ENCODE results near the gene VTN.

The VTN gene

DNA sequence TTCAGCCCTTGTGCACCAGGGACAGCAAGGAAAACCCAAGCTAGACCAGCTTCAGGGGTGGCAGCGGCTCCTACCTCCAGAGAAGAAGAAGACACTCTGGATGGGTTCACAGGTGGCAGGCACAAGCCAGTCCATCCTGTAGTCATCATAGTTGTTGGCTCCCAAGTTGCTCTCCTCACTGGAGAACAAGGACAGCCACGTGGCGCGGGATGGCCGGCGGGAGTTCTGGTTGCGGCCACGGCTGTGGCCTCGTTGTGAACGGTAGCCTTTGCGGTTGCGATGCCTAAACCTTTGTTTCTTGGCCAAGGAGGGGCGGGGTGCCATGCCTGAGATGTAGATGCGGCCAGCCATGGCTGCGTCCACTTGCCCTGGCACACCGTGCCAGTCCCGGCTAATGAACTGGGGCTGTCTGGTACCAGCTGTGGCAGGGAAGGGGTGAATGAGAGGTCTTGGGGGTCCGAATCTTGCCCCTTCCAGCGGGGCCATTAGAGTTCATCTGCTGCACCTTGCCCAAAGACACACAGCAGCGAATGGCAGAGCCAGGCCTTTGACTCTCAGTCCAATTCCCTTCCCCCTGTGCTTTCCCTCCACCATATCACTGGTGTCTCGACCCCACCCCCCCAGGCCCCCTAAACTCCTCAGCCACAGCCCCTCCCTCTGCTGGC, 2.3 kb downstream of the VTN start:
- no peak for DNase-seq

DNA sequence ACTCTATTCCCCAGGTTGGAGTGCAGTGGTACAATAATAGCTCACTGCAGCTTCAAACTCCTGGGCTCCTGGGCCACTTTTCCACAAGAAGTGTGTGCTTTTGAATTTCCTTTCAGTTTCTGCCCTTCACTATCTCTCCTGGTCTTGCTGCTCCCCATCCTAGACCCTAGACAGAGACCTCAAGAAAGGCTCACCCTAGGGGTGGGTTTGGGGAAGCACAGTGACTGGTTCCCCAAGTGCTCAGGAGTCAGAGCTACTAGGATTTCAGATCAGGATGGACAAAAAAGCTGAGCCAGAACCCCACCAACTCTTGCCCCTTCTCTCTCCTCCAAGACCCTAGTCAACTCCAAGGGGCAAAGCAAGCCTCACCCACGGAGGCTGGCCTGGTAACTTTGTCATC, 3.5 kb downstream of the VTN start:
- no peak for DNase-seq

DNA sequence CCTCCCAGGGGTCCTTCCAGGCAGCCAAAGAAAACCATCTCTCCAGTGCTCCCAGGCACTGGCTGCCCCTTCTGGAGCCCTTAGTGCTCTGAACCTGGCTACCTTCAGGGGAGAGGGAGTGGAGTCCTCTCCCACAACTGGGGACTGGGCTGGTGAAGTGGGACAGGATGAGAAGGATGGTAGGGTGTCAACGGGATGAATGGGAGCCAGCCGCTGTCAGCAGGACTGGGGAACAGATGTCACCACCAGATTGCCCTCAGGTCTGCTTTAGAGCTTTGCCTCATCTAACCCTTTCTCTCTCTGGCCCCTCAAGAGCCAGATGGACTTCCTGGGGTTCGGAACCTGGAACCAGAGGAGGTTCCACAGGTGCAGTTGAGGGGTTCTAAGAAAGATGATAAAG, 4.6 kb downstream of the VTN start:
- DNase-seq, result no peak

DNA sequence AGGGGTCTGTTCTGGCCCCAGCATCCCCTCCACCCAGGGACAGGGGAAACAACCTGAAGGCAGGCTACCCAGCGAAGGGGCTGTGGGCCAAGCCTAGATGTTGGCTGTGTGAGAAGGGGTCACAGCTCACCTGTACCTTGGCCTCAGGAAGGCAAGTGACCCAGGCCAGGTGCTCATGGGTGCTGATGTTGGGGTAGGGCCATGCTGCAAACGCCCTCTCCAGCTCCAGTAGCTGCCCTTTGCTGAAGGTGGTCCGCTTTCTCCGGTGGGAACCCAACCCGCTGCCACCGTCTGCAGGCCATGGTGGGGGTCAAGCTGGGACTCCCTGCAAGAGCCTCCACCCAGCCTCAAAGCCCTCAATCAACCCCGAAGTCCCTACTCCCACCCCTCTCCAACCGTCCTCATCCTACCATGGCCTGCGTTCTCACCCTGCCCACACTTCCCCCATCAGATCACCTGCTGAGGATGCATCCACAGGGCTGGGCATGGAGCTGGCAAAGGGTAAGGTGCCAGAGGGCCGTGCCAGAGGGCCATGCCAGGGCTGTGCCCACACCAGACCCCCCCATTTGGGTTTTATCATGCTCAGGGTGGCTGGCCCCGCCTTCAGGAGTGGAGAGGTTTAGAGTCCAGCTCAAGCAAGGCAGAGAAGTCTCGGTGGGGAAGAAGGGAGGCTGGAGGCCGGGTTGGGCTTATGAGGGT, 5.3 kb downstream of the VTN start, which contains the start of gene SEBOX:
SEBOX (minus strand) TSS at position 535 of the 699 bp plus-strand sequence; CDS start at position 487, 48 bp downstream.
- DNase-seq, result no peak

DNA sequence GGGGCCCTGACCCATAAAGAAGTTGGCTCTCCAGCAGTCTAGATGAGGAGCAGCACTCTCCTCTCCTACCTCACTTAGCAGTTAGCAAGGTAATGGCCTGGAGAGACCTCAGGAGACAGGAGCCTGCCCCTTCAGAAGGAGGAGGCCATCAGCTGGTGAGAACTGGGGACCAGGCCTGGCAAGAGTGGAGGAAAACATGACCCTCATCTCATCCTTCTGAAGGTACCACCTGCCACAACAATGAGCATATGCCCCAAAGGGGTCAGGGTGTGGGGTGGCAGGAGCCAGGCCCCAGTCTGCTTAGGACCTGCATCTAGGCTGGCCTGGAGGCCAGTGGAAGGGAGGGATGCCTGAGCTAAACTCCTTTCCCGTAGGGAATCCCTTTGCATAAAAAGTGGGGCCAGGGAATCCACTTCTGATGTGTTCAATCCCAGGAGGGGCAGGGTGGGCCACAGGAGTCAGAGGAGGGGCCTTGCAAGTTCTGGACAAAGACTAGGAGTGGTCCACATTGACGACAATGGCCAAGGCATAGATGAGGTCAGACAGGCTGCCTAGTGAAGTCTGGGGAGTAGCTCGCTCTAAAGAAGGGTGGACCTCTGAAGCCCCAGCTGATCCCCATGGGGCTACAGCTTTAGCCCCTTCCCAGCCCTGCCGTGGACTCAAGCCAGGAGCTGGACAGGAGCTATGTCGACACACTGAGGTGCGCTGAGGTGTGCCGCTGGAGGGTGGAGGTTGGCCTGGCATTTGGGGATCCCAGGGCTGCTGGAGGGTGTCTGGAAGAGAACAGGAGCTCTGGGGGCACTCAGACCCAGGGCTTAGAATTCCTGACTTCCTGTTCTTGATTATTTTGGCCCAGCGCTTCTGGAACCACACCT, 6.1 kb downstream of the VTN start:
- no peak for DNase-seq

DNA sequence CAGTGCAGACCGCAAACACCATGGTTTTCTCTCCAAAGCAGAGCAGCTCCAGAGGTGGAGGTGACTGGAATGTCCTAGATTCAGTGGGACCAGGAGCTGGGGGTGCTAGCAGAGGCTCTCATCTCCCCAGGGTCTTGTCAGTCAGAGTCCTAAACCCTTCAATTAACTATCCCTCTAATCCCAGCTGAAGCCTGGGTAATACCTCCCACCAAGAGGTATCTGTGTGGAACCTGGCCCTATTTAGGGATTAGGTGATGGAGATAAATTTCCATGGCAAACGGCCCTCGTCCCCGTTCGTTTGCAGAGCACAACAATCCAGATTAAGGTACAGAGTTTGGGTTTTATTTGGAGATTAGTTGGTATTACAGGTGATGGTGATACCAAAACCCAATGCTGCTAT, 6.9 kb downstream of the VTN start:
- DNase-seq, result no peak

DNA sequence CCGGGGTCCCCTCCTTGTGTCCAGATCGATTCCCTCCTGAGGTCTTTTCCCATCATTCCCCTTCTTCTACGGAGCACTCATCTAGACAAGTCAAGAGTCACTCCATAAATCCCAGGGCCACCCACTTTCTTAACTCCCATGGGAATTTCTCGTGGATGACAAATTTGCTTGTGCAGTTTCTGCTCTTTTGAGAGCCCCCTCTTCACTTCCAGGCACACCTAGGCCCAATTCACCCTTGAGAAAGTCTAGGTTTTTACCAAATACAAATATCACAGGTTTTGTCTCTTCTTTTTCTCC, 12.3 kb downstream of the VTN start:
- DNase-seq, result peak in 1 of 2 experiments; percentile 35

DNA sequence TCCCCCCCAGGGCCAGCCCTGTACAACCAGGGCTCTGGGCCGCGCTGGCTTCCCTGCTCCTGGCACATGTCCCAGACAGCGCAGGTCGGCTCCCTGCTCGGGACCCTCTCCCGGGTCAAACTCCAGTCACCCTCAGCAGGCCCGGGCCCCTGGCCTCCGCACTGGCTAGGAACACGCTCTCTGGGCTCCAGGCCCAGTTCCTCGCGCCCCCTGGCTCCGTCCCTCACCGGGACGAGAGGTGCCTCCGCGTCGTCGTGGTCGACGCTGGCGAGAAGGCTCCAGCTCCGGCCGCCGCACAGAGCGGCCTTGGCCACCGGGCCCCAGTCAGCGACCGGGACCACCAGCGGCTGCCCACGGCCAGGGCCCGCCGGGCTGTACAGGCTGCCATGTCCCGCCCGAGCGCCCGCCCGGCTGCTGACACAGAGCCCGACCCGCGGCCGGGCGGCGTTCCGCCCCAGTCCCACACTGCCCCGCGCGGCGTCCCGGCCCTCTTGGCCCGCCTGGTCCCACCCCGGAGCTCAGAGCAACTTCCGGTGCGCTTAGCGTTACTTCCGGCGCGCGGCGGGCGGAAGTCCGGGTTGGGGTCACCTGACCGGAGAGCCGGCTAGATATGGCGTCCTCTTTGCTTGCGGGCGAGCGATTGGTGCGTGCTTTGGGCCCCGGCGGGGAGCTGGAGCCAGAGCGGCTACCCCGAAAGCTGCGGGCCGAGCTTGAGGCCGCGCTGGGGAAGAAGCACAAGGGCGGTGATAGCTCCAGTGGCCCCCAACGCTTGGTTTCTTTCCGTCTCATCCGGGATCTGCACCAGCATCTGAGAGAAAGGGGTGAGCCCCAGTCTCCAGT, 12.8 kb downstream of the VTN start, which contains the start of gene POLDIP2:
POLDIP2 (minus strand) TSS at position 467 of the 840 bp plus-strand sequence; CDS start at position 388, 79 bp downstream.
- DNase-seq, result peak; percentile 87 to 99

DNA sequence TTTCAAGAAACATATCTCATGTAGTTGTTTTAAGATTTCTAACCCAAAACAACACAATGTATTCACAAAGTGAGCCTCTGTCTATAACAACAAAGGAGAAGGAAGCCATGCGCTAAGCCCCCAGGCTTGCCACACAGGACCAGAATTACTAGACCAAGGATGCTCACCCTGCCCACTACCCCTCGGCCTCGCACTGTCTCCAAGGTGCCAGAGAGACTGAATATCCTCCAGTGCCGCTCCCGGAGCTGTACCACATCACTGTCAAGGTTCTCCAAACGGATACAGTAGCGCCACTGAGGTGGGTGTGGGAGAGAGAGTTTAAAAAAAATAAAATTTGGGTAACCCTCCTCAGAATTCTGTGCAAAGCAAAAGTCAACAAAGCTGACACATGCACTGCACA, 19.8 kb downstream of the VTN start:
- DNase-seq, result no peak

DNA sequence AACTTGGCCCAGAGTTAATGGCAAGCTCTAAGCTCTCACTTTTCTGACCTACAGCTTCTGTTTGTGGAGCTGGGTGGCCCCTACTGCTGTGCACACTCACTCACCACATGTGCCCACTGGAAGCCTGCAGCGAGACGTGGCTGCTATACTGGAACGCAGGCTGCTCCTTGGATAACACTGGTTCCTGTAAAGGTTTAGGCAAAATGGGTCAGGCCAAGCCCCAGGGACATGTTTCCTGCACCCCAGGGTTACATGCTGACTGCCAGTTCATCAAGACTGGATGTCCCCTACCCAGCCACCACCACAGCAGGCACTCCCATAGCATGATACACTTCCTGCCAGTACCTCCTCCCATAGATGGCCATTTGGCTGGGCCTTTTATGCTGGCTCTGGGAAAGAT, 21.1 kb downstream of the VTN start:
- DNase-seq, result no peak

DNA sequence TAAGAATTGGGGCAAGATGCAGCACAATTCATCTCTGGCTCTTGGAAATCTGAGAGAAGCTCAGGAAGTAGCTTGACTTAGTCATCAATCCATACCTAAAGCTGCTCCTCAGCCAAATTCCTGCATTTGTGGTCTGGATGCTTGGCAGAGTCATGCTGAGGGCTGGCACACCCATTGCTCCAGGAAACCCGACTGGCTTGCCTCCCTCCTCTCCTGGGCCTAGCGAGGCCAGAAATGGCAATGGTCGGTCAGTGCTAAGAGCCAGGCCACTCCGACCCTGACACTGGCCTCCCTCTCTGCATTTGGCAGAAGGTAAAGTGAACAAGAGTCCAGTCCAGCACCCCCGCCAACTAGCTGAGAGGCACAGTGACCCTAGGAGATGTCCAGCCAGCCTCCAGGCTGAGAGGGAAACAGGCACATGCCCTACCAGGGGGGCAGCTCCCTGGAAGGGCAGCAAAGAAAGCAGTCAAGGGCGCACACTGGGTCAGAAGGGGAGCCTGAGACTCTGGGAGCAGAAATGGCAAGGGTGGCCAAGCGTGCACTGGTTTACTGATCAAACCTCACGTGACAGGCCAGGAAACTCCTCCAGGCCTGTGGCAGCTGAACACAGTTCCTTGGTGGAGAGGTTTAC, 22.7 kb downstream of the VTN start:
- no peak for DNase-seq

DNA sequence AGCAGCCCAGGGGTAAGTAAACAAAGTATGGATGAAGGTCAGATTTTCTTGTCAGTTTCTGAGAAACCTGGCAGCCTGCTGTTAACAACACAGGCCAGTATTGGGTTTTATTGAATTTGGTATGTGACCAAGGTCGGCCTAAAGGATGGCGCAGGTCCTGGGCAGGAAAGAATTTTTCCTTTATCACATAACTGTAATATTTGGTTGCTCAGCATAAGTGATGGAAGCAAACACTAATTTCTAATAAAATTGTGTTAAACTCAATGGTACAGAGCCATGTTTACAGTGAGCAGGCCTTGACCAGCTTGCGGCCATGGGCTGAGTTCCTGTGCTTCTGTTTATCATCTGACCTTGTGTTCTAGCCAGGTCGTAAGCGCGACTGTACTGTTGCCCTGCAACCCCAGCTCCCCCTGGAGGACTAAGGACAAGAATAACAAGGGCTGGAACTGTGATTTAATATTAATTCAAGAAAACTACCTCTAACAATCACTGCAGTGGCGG, 23.3 kb downstream of the VTN start:
- DNase-seq, result no peak

DNA sequence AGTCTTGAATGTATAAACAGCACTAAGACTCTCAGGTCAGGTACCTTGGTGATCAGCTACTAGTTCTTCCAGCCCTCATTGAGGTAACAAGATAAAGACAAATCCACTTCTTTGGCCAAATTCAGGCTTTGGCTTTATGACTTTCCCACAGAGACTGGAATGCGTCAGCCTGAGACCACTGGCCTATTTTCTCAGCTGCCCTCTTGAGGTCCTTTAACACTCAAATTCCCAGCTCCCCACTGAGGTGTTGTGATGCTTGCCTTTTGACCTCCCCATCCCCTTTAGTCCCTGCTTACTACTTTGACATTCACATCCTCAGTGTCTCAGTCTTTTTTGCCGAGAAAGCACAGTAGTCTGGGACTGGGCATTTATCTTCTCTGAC, 23.9 kb downstream of the VTN start:
- DNase-seq, result no peak

DNA sequence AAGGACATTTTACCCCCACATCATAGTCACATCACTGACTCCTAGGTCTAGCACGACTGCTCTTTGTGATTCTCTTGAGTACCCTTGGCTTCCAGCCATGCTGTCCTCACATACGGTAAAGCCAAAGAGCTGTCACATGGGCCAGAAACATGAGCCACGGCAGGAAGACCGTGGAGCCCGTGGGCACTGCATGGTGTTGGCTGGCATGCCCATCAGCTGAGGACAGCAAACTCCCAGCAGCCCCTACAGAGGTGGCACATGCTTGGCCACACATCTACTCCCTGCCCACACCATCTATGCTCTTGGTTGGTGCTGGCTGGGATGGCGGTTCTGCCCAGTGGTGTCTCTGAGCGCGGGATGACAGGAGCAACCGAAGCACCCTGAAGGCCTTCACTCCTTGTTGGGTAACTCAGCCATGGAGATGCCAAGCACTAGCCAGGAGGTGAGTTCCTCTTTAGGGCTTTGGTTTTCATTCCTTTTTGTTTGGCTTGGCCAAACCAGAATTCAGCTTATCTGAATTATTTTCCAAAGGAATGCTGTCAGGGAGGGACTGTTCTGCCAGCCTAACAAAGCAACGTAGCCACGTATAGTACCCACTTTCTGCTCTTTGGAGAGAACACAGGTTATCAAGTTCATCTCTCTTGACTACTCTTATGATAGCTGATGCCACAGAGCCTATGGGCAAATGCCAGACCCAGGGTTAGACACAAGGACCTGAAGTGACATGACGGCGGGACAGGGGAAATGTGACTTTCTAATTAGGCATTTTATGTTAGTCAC, 24.5 kb downstream of the VTN start:
- DNase-seq, result no peak

DNA sequence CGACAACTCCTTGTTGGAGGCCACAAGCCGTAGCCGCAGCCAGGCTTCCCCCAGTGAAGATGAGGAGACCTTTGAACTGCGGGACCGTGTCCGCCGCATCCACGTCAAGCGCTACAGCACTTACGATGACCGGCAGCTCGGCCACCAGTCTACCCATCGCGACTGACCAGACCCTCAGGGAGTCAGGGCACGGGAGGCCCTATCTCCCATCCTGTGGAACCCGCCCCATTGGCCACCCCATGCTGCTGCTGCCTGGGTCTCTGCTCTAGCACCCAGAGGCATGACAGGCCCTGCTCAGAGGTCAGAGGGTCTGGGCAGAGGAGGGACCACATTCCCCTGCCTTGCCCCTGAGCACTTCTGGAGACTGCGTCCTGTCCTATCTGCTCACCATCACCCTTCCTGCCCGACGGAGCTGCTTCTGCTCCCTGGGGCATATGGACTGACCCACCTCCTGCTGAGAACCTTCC, 25.6 kb downstream of the VTN start:
- DNase-seq, result no peak

DNA sequence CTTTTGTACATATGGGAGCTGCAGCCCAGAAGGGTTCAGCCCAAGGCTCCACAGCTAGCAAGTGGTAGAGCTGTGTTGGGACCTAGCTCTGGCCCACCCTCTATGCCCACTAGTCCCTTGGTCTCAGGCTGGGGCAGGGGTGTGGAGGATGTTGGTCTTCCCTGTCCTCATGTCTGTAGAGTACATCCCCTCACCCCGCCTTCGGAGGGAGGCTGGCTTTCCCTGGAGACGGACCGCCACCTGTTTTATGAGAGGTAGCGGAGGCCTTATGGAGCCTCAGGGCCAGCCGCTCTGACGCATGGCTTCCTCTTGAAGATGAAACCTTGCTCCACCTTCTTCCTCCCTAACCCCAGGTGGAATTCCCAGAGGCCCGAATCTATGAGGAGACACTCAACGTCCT, 26.1 kb downstream of the VTN start:
- no peak for DNase-seq

DNA sequence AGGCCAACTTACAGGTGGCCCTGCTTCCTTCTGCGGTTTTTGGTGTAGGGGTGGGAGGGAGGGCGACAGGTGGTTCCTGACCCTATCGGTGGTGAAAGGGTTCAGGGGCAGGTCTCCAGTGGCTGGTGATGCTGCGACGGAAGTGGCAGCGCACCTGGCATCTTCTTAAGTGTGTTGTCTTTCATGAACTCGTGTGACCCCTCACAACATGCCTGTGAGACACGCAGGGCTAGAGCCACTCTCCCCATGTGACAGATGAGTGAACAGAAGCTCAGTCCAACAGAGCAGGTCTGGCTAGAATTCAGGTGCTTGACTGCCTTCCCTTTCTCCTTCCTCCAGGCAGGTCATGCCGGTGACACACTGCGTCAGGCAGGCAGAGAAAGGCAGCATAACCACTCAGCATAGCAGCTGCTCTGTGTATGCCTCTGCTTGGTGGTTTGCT, 26.6 kb downstream of the VTN start:
- DNase-seq, result no peak

DNA sequence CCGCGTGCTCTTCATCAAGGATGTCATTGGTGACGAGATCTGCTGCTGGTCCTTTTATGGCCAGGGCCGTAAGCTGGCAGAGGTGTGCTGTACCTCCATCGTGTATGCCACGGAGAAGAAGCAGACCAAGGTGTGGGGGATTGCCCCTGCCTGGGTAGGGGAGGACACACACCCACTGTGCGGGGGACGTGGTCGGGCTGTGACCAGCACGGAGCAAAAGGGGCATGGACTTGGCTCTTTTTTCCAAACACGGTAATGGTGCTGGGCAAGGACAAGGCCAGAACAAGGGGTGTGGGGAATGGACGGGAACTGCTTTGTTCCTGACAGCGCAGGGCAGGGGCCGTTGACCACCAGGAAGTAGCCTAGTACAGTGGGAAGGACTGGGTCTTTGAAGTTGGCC, 27.8 kb downstream of the VTN start:
- DNase-seq, result no peak

DNA sequence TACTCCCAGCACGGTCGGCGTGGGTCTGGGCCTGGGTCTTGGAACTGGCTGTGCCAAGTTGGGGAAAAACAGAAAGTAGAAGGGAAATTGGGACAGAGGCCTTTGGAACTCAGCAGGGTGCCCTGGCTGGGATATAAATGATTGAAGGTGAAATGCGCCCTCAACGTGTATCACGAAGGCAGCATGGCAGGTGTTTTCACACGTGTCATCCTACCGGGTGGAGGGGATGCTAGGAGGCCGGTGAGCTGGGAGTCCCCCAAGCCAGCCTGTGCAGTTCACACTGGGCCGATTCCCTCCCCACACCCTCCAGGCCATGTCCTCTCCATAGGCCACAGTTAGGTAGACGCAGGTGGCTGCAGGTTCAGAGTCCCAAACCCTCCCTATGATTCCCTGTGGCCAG, 28.6 kb downstream of the VTN start:
- DNase-seq, result no peak

DNA sequence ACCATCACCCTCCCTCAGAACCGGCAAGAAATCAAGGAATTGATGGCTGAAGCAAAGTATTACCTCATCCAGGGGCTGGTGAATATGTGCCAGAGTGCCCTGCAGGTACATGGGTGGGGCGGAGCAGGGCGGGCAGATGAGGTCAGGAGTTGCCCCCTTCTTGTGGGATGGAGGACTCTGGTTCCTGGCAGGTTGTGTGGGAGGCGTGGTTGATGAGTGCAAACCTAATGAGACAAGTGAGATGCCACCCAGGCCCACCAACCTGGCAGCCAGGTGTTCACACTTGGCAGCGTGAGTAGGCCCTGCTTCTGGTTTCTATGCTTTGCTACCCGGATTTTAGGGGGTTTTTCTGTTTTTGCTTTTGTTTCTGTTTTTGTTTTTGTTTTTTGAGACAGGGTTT, 29.7 kb downstream of the VTN start:
- no peak for DNase-seq

DNA sequence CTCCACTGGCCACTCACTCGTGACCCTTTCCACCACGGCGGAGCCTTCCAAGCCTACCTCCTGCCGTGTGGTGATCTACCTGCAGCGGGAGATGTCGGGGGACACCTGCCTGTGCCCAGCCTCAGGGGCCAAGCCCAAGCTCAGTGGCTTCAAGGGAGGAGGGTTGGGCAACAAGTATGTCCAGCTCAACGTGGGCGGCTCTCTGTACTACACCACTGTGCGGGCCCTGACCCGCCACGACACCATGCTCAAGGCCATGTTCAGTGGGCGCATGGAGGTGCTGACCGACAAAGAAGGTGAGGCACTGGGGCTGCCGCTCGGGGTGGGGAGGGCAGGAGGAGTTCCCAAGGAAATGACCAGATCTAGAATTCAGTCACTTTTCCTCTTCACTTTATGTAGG, 30.7 kb downstream of the VTN start:
- DNase-seq, result no peak

All from NCI-H526 (cell line).